GM19239 (cell line): Measurements from ENCODE around the gene GPC5.

Source experiments
- DNase-seq: peaks from one replicate; pipeline ENCODE4 v3.0.0; 2011; ENCODE audit warnings: low spot score; ENCODE audit not compliant: insufficient read length
- FAIRE-seq: peaks from 2 replicates; lab custom pipeline; 2011; peaks lifted over from hg19 to GRCh38; lab: Jason Lieb, UNC

GPC5 gene

DNA sequence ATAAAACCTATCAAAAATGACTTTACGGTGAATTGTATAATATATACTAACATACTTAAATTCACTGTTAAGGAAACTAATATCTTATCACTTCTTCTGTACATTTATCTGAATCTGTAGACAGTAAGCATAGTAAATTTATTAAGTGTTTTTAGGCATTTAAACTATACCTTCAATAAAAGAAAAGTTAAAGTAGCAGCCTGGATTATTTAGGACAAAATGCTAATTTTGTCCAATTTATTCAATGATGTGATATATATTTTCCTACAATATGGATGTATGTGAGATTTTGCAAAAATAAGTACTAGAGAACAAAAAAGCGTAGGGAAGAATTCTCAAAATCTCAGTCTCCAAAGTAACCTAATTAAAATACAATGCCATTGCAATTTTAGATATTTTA lies 299.9 kb downstream of the GPC5 start:
- FAIRE-seq = no peak
- no peak for DNase-seq

DNA sequence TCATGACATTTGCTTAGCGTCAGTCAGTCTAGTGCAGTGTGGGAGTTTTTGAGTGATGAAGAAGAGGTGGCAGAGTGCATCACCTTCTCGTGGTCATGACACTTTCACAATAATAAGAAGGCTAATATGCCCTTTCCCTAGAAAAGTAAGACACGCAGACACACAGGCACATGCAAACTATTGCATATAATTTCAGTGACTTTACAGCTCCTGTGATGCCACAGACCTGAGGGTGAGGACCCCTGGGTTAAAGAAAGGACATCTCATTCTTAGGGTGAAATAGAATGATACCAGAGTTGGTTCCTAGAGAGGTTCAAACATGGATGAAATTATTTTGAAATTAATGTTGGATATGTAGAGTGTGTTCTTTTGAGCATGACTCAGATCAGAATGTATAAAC lies 300.3 kb downstream of the GPC5 start:
- FAIRE-seq (no peak), DNase-seq (no peak)

DNA sequence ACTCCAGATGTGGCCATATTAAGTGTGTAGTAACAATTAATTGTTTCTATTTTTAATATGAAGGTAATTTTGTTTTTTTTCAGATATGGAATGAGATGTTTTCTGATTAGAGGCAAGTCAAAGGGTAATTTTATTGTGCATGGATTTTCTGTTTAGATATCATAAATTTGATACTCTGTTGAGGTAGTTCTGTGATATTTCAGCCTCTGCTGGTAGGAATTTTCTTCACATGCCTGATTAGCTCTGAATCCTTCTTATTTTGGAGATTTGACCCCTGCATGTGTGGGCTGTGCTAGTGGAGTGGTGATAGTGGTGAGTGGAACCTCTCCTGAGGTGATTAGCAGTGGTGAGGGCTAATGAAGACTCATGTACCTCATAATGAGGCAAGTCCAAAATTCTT lies 301.4 kb downstream of the GPC5 start:
- FAIRE-seq = no peak
- DNase-seq = no peak

DNA sequence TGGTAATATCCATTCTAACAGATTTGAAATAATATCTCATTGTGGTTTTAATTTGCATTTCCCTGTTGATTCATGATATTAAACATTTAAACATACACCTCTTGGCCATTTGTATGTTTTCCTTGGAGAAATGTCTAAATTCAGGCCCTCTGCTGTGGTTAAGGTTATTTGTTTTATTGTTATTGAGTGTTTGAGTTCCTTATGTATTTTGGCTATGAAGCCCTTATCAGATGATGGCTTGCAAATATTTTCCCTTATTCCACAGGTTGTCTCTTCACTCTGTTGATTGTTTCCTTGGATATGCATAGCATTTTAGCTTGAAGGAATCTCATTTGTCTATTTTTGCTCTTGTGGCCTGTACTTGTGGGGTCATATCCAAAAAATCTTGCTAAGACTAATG lies 303.6 kb downstream of the GPC5 start:
- no peak for DNase-seq
- FAIRE-seq = no peak

DNA sequence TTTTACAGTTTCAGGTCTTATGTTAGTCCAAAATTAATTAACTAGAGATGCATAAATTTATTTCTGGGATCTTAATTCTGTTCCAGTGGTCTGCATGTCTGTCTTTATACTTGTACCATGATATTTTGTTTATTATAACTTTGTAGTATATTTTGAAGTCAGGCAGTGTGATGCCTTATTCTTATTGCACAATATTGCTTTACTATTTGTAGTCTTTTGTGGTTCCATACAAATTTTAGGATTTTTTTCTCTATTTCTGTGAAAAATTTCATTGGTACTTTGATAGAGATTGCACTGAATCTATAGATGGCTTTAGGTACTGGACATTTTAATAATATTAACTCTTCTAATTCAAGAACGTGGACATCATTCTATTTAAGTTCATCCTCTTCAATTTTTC lies 304.0 kb downstream of the GPC5 start:
- DNase-seq = no peak
- no peak for FAIRE-seq

DNA sequence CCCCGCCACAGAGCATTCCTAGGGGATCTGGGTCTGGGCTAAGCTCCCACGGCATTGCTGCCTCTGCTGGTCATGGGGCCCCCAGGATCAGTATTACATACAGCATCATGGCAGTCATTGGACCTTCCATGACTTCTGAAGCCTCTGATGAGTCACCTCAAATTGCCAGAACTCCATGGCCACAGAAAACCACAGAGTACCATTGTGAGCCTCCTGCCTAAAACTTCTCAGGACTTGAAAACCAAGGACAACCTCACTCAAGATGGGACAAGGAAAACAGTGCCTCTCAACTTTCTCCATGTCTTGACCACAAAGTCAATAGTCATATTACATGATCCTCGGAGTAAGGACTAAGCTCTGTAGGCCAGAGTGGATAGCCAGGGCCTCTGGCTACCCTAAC lies 306.0 kb downstream of the GPC5 start:
- FAIRE-seq = no peak
- no peak for DNase-seq

DNA sequence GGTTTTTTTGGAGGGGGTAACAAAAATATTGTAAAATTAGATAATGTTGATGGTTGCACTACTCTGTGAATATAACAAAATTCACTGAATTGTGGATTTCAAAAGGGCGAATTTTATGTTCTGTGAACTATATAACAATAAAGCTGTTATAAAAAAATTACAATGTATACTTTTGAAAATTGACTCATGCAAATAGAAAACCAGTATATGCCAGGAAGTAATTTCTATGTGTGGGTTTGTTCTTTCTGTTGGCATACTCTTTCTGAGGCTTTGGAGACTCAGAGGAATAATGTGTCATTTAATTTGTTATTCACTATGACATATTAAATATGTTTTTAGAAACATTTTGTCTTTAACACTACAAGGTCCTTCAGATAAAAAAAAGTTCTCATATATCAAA lies 310.1 kb downstream of the GPC5 start:
- FAIRE-seq (no peak), DNase-seq (no peak)

DNA sequence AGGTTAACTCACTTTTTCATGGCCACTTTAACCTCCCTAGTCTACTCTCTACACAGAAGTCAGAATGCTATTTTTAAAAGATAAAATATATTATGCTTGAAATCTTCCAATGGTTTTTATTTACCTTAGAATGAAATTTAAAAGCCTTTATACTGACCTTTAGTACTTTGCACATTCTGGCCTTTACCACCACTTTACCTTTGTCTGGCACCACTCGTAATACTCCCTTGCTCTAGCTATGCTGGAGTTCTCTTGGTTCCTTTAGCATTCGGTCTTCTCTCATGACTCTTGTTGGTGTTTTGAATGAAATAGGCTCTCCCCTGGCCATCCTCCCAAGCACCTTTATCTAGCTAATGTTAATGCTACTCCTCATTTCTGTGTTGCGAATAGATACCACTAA lies 310.8 kb downstream of the GPC5 start:
- FAIRE-seq (no peak), DNase-seq (no peak)

DNA sequence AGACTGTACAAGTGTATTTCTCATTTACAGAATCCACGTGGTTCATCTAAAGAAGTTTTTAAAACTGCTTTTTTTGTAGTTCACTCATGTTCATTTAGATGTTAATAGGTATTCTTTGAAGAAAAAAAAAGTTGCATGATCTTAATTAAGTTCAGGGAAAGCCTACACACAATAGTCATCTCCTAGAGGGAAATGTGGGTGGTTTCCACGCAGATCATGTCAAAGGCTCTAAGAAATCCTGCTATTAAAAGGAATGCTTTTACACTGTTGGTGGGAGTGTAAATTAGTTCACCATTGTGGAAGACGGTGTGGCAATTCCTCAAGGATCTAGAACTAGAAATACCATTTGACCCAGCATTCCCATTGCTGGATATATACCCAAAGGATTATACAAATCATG lies 312.3 kb downstream of the GPC5 start:
- FAIRE-seq (no peak), DNase-seq (no peak)

DNA sequence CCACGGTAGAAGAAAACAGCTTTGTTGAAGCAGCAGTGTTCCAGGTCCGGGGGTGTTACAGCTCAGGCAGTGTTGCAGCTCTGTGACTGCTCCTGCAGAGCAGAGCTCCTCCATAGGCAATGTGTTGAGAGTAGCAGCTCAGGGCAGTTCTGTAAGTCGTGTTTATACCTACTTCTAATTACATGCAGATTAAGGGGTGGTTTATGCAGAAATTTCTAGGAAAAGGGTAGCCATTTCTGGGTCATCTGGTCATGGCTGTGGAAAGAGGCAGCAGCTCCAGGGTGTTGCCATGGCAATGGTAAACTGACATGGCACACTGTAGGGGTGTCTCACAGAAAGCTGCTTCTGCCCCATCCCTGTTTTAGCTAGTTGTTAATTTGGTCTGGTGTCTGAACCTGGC lies 316.4 kb downstream of the GPC5 start:
- FAIRE-seq = no peak

DNA sequence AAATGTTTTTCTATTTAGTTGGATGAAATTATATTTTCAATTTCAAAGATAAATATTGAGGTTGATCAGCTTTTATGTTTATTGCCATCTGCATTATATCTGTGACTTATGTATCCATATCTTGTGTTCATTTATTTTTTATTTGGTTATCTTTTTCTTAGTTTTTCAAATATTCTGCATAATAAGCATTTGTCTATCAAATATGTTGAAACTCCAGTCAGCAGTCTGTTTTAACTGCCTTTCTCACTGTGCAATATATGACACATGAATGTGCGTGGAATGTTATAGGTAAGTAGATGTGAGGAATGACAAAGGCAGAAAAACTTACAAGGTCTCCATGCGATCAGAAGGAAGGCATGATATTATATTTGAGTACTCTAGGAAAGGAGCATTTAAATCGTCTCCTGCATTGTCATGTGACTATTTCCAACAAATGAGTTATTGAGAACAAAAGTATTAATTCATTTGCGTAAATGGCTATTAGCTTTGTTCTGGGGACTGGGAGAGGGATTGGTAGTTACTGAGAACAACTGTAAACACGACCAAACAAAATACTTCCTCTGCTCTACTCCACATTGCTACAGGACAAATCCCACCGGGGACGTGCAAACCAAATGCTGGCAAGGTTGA lies 318.1 kb downstream of the GPC5 start:
- FAIRE-seq = no peak
- no peak for DNase-seq

More for the DNA sequence above, 316.4 kb downstream of the GPC5 start:
- DNase-seq = no peak

DNA sequence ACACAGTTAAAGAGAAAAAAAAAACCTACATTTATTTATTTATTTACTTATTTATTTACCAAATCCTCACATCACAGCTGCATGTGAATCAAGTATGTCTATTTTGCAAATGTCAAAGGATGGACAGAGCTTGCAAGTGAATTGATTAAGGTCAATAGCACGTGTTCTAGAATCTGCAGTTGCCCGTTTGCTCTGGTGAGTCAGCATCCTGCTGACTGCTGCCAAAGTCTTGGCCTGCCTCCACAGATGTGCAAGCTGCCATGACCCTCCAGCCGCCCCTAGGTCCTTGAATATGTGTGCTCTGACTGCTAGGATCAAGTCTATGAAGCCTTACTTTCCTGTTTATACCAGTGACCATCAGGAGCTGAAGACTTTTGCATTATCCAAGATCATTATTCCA lies 320.6 kb downstream of the GPC5 start:
- FAIRE-seq (no peak), DNase-seq (no peak)

DNA sequence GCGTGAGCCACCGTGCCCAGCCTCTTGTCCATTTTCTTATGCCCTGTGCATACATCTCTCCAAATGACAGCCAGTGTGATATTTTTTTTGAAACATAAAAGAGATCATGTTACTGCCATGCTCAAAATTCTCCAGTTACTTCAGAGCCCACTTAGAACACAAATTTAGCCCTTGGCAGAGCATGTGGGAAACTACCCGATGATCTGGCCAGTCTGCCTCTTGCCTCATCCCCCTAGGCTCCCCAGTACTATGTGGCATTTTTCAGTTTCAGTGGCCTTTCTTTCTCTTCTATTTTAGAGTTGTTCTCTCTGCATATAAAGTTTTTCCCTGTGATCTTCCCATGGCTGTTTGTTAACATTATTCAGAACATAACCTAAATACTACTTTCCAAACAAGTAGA lies 323.0 kb downstream of the GPC5 start:
- FAIRE-seq (no peak), DNase-seq (no peak)

DNA sequence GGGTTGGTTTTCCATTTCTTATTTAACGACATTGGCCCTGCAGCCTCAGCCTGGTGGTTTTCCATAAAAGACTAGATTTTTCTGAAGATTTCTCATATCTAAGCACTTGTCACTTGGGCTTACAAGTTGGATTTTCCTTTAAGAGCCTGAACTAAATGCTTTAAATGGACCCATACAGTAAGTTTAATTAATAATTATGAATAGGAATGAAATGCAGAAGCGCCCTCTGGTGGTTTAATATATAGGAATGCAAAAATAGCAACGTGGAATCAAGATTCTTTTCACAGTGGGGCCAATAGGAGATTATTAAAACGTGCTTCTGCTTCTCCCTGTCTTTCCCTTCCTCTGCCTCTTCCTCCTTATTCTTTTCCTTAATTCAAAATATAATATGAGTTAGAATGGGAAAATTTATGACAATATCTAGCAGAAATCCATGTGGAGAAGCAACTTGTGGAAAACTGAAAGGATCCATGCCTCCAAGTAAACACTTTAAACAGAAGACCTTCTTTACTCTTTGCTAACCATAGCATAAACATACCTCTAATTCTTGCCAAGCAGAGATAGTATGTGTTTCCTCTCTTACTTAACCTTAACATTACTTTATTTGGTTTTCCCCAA lies 324.0 kb downstream of the GPC5 start:
- FAIRE-seq (peak; percentile 42), DNase-seq (no peak)

DNA sequence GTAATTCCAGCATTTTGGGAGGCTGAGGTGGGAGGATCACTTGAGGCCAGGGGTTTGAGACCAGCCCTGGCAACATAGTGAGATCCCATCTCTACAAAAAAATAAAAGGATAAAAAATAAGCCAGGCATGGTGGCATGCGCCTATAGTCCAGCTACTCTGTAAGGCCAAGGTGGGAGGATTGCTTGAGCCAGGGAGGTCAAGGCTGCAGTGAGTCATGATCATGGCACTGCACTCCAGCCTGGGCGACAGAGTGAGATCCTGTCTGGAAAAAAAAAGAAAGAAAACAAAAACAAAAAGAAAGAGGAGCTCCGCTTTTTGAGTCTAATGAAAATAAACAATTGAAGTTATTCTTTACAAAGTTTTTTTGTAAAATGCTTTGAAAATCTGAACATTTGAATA lies 326.2 kb downstream of the GPC5 start:
- DNase-seq = no peak

DNA sequence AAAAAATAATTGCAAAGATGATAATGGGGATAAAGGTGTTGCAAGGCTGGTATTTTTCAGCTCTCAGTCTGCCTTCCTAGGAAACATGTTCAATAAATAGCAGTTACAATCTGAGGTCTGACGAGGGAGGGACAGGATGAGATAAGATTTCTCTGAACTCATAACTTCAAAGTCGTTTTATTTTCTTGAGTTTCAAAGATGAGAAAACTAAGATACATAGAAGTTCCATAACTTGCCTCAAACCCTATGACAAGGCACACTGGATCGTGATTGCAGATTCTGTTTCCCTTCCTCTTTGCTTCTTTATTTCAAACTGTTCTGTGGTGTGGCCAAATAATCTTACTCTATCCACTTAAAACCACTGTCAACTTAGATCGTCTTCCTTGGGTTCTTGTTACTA lies 327.2 kb downstream of the GPC5 start:
- no peak for FAIRE-seq
- DNase-seq = no peak

More for the DNA sequence above, 326.2 kb downstream of the GPC5 start:
- no peak for FAIRE-seq

DNA sequence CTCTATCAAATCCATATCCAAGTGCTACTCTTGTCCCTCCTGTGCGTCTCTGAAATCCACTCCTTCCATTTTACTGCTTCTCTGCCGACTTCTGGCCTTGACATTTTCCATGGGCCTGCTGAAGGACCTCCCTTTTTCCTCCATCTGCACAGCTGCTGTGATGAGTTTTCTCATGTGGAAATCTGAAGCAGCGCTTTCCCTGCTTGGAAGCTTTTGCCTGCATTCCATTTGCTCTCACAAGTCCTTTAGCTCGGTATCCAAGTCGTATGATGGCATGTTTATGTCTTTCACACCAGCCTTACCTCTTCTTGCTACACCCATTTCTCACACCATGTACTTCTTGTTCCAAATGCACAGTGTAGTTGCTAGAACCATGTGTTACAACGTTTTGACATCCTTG lies 328.2 kb downstream of the GPC5 start:
- FAIRE-seq = no peak

DNA sequence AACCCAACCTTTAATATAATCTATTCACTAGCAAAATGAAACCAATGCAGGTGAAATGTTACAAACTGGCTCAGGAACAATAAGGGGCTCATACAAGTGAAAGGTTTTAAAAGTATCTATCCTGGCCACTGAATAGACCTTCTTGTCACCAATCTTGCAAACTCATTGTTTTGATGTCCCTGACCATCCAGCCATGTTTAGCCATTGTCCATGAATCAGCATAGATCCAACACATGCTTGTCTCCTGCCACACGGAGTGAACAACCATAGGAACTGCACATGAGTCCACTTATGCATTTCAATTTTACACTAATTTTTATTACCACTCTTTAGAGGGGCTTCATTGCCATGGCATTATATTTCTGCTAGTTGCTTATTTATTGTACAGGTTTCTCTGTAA lies 331.4 kb downstream of the GPC5 start:
- FAIRE-seq (no peak), DNase-seq (no peak)

More for the DNA sequence above, 328.2 kb downstream of the GPC5 start:
- no peak for DNase-seq

DNA sequence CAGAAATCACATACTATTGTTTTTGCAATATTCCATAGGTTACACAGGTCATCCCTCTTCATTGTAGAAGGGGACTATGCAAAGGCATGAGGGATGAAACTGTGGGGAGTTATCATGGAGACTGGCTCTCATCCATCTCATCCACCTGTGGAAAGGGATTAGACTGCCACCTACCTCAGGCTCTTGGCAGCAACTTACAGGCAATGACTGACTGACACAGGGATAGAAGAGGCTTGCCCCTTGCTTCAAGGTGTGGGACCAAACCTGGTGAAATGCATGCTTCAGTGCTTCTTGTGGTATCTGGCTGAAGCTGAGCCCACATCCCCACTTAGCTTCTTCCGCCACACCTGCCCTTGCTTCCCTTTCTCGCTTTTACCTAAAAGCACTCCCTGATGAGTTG lies 341.3 kb downstream of the GPC5 start:
- FAIRE-seq (no peak), DNase-seq (no peak)

DNA sequence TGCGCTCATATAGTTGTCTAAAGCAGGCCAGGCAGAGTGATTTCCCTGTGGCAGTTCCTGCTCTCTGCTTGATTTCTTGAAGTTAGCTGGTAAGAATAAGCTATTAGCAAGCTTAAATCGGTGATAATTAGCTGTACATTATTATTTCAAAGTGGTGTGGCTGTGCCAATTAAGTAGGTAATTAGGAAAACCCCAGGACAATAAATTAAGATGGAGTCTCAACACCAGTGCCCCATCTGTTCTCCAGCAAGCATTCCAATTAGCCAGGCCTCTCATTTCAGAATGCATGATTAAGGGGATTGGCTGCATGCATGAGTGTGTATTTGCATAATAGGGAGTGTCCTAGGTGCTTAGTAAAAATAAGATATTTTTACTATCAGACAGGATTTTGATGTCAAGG lies 342.3 kb downstream of the GPC5 start:
- DNase-seq (no peak), FAIRE-seq (no peak)

DNA sequence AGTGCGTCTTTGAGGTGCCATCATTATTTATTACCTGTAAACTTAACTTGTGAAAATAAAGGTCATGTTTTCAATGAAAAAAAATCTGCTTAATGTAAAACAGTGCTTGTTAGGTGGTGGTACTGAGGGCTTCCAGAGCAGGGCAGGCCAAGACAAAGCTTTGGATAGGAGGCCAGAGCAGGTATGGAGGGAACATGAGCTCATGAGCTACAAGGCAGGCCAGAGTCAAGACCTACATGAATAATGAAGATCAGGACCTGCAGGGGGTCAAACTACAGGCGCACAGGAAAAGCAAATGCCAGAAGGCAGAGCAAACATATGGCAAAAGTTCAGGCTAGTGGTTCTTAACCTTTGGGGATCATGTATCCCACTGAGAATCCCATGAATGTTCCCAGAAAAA lies 343.5 kb downstream of the GPC5 start:
- FAIRE-seq (no peak), DNase-seq (no peak)

DNA sequence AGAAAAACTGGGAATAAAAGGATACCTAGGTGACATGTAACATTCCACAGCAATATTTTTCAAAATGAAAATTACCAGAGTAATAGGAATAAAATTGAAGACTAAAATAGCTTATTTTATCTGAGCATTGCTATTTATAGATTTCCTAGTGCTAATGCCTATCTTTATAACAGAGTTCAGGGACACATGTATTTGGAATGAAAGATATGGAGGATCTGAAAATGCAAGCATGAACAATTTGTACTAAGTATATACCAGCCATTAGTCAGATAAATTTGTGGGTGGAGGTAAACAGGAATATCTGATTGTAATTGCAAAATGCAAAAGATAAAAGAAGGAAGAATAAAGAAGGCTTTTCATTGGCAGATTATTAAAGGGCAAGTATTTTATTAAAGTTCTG lies 345.9 kb downstream of the GPC5 start:
- FAIRE-seq (no peak), DNase-seq (no peak)
